Measurements from ENCODE around the gene GGN.

DNA sequence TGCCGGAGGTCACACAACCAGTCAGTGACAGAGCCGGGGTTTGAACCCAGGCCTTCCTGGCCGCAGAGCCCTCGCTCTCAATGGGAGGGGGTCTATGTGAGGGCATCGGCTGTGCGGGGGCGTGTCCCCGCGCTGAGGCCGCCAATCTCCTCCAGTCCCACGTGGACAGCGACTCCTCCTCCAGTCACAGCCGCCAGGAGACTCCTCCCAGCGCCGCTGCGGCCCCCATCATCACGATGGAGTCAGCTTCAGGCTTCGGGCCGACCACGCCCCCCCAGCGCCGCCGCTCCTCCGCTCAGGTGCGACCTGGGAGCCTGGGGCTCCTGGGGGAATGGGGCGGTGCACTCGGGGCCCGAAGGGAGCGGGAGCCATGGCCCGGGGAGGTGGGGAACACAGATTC is 6.7 kb upstream of the GGN start:
- TF ChIP-seq POLR2A (IDR thresholded peaks at IDR 0.05), result no peak
- TF ChIP-seq, protein P1, sequence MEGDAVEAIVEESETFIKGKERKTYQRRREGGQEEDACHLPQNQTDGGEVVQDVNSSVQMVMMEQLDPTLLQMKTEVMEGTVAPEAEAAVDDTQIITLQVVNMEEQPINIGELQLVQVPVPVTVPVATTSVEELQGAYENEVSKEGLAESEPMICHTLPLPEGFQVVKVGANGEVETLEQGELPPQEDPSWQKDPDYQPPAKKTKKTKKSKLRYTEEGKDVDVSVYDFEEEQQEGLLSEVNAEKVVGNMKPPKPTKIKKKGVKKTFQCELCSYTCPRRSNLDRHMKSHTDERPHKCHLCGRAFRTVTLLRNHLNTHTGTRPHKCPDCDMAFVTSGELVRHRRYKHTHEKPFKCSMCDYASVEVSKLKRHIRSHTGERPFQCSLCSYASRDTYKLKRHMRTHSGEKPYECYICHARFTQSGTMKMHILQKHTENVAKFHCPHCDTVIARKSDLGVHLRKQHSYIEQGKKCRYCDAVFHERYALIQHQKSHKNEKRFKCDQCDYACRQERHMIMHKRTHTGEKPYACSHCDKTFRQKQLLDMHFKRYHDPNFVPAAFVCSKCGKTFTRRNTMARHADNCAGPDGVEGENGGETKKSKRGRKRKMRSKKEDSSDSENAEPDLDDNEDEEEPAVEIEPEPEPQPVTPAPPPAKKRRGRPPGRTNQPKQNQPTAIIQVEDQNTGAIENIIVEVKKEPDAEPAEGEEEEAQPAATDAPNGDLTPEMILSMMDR (IDR thresholded peaks at IDR 0.05), result no peak

Measured in lower leg skin (tissue), 3 donors.